ENCODE data around the gene TSC2.

Gene TSC2

DNA sequence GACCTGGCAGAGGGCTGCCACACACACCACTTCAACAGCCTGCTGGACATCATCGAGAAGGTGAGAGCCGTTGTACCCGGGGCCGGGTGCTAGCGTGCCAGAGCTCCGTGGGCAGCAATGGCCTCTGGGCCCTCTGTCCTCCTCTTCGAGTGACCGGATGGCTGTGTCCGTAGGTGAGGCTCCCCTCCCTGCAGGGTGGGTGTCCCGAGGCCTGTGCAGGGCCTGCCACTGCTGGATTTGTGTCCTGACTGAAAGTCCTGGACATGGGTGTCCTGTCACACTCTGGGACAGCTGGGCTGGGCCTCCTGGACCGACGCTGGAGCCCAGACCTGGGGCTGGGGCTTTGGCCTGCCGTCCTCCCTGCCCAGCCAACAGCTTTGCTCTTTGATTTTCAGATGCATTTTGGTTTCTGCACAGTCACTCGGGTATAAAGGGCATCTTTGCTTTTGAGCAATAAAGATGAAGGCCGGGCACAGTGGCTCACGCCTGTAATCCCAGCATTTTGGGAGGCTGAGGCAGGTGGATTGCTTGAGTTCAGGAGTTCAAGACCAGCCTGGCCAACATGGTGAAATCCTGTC, 16.7 kb downstream of the TSC2 start:
- no peak overlapping the region for H3K4me3 ChIP-seq (ENCODE audit: low read length)
- DNase-seq (ENCODE audit: low read depth): no peak
- TF ChIP-seq, protein P1, sequence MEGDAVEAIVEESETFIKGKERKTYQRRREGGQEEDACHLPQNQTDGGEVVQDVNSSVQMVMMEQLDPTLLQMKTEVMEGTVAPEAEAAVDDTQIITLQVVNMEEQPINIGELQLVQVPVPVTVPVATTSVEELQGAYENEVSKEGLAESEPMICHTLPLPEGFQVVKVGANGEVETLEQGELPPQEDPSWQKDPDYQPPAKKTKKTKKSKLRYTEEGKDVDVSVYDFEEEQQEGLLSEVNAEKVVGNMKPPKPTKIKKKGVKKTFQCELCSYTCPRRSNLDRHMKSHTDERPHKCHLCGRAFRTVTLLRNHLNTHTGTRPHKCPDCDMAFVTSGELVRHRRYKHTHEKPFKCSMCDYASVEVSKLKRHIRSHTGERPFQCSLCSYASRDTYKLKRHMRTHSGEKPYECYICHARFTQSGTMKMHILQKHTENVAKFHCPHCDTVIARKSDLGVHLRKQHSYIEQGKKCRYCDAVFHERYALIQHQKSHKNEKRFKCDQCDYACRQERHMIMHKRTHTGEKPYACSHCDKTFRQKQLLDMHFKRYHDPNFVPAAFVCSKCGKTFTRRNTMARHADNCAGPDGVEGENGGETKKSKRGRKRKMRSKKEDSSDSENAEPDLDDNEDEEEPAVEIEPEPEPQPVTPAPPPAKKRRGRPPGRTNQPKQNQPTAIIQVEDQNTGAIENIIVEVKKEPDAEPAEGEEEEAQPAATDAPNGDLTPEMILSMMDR (conservative IDR thresholded peaks at IDR 0.05; ENCODE audit: low read depth, low read length): no peak

DNA sequence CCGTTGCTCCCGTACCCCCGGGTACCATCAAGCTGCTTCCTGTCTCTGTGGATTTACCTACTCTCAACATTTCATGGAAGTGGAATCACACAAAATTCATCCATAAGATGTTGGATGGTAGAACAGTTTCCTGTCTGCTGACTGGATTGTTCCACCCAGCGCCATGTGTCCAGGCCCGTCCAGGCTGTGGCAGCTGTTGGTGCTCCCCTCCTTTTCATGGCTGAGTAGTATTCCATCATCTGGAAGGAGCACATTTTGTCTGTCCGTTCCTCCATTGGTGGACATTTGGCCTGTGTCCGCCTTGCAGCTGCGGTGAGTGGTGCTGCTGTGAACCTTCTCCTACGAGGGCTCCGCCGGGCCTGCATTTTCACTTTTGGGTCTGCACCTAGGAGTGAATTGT, 18.4 kb downstream of the TSC2 start:
- TF ChIP-seq, protein P1 (conservative IDR thresholded peaks at IDR 0.05; ENCODE audit: low read depth, low read length): no peak
- H3K4me3 ChIP-seq (ENCODE audit: low read length): no peak overlapping the region
- no peak for DNase-seq (ENCODE audit: low read depth)

DNA sequence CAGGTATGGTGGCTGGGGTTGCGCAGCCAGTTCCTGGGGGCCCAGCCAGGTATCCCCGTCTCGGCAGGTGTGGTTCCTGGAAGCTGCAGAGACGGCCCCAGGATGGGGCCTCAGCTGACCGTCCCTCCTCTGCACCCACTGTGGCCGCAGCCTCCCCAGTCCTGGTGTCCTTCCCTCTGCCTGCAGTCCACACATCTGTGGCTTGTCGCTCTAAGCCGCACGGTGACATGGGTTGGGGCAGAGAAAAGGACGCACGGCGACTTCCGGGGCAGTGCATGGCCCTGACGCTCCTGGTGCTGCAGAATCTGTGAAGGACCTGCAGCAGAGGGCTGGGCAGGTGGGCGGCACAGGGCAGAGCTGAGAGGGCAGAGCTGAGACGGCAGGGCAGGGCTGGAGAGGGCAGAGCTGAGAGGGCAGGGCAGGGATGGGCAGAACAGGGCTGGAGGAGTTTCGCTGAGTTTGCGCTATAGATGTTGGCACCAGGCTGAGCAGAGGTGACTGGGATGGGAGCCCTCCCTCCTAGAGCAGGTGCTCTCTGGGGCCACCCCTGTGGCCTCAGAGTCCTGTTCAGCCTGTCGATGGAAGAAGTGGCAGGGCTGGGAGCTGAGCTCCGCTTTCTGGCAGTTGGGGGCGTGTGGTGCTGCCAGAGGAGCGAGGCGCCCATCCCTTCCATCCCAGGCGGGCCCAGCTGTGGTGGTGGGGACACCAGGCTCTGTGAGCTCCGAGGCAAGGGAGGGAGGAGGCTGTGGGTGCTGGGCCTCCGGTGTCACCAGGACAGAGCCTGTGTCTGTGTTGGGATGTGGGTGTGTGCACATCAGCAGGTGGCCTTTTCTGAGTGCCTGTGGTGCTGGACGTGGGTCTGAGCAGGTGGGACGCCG, 23.0 kb downstream of the TSC2 start:
- TF ChIP-seq, protein P1 (conservative IDR thresholded peaks at IDR 0.05; ENCODE audit: low read depth, low read length): no peak
- H3K4me3 ChIP-seq (ENCODE audit: low read length): no peak overlapping the region

DNA sequence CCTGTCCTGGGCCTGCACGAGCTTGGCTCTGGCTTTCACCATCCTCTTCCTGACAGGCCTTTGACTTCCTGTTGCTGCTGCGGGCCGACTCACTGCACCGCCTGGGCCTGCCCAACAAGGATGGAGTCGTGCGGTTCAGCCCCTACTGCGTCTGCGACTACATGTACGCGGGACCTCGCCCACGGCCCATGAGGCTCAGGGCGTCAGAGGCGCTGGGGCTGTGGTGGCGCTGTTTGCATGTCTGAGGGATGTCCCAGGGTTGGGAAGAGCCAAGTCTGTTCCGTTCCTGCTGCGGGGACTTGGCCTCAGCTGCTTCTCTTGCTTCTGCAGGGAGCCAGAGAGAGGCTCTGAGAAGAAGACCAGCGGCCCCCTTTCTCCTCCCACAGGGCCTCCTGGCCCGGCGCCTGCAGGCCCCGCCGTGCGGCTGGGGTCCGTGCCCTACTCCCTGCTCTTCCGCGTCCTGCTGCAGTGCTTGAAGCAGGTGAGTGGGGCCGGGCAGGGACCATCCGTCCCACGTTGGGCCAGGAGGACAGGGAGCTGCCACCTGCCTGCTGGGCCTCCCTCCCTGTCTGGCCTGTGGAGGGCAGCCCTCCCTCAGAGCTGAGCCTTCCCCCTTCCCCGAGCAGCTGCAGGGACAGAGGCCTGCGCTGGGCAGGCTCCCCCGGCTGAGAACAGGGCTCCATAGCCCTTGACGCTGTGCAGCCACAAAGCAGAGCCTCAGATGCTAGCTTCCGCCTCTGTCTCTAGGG, 23.8 kb downstream of the TSC2 start:
- no peak overlapping the region for H3K4me3 ChIP-seq (ENCODE audit: low read length)
- DNase-seq (ENCODE audit: low read depth): no peak
- TF ChIP-seq, protein P1 (conservative IDR thresholded peaks at IDR 0.05; ENCODE audit: low read depth, low read length): no peak

More for the DNA sequence above, 23.0 kb downstream of the TSC2 start:
- DNase-seq (ENCODE audit: low read depth): no peak

DNA sequence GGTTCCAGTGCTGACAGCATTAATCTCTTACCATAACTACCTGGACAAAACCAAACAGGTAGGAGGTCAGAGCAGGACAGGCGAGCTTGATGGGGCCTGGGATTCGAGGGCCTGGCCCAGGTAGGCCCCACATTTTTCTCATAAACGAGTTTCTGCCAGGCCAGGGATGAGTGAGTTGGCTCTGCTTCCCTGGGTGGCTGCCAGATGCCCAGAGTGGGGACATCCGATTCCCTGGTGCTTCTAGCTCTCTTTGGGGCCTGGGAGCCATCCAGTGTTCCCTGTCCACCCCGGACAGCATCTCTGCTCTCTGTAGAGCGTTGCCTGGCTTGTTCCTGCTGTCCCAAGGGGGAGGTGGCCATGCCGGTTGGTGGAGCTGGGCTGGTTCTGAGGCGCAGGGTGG, 25.1 kb downstream of the TSC2 start:
- no peak overlapping the region for H3K4me3 ChIP-seq (ENCODE audit: low read length)
- no peak for DNase-seq (ENCODE audit: low read depth)
- TF ChIP-seq, protein P1 (conservative IDR thresholded peaks at IDR 0.05; ENCODE audit: low read depth, low read length): no peak

DNA sequence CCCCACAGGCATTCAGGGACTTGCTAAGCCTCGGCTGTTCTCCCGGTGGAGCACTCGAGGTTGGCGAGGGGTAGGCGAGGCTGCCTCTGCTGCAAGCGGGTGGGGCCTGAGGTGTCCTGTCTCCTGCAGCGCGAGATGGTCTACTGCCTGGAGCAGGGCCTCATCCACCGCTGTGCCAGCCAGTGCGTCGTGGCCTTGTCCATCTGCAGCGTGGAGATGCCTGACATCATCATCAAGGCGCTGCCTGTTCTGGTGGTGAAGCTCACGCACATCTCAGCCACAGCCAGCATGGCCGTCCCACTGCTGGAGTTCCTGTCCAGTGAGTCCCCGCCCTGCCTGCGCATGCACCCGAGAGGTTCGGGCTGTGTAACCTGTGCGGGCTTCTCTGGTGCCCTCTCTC, 26.3 kb downstream of the TSC2 start:
- no peak for DNase-seq (ENCODE audit: low read depth)
- H3K4me3 ChIP-seq (ENCODE audit: low read length): no peak overlapping the region
- TF ChIP-seq, protein P1 (conservative IDR thresholded peaks at IDR 0.05; ENCODE audit: low read depth, low read length): no peak

Data from retinal pigment epithelial cell (primary cell).